C1 segment of cervical spinal cord (tissue), 14 donors: Measurements from ENCODE around the gene NDRG2.
"Not testable (repeated sequence)": the region's sequence is repeated elsewhere in the genome, so short reads cannot be mapped to it uniquely, and the experiment has no call there.

Experiments
- DNase-seq, 14 donors: peaks; one replicate each; lab custom pipeline; 2025; lab: John Stamatoyannopoulos, UW

Gene NDRG2

DNA sequence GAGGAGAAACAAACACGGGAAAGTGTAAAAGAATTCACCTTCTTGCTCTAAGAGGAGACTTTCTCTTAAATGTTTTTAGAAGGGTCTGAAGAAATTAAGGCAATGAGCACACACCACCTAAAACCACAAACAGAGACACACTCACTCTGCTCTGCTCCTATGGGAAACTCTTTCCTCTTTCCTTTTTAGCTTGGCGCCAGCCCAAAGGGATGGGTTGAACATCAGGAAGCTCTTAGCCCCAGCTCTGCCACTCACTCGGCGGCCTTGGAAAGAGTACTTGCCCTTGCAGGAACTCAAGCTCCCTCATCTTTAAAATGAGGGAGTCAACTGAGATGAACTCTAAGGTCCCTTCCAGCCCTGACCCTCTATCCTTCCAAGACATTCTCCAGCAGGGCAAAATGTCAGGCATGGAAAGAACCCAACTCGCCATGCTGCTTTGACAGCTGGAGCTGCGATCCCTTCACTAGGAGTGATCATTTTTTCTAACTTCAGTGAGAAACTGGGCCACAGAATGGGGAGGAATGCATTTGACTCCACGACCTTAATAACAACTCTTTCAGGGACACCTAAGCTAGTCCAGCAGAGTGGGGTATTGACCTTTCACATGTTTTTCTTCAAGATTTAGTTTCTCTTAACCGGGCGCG lies 31.8 kb upstream of the NDRG2 start:
- DNase-seq = no peak

DNA sequence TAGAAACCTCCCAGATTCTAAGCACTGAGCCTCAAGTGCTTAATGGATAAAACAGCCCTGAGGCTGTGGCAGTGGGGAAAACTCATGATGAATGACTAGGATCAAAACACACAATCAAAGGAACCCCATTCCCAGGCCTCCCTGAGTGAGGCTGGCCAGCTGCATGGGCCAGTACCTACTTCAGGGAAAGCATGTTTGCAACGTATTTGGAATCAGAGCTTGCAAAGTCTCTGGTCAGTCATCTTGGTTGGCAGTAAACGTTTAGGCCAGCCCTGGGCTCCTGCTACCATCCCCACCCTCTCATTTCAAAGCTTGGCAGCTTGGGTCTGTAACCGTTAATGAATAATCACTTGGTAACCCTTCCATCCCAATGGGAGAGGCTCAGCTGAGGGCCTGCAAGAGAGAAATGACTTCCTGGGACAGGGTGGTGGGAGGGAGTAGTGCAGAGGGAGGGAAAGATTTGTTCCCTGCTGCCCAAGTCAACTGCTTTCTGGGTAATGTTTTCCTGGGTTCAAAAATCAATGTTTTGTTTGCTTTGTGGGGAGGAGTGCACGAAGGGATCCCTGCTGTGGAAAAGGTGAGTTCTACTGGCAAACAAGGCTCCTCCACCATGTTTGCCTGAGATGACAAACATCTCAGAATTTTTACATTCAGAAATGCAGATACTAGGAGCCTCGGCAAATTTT lies 30.7 kb upstream of the NDRG2 start:
- no peak for DNase-seq

DNA sequence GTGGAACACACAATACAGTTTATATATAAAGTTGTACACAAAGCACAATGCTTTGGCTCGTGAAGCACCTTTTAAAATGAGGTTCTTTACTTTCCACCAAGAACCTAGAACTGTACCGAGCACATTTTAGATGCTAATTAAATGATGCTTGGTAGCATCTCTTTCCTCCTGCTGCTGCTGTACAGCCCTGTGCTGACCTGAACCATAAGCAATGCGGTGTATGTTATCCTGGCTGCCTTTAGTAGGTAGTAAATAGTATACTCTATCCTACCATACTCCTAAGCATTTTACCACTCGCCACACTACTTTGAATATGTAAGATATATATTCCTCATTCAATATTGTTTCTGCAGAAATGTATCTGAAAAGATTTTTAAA lies 29.9 kb upstream of the NDRG2 start:
- no peak for DNase-seq

DNA sequence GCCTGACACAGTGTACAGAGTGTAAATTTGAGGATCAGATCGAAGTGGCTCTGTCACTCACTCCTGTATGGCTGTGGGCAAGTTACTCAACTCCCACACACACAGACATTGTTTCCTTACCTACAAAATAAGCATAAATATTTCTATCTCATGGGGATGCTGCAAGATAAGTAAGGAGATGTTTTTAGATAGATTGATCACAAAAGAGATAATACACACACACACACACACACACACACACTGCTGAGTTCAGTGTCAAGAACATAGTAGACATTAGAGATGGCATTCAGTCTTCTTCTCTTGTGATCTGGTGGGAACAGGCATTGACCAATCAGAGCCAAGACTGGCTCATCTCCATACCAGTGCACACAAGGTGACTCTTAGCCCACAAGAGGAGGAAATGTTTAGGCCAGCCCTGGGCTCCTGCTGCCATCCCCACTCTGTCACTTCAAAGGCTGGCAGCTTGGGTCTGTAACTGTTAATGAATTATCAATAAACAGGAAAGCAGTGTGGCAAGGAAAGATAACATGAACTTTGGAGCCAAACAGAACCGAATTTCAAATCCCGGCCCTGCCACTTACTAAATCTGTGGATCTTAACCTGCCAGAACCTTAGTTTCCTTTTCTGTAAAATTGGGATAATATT lies 29.4 kb upstream of the NDRG2 start:
- no peak for DNase-seq

DNA sequence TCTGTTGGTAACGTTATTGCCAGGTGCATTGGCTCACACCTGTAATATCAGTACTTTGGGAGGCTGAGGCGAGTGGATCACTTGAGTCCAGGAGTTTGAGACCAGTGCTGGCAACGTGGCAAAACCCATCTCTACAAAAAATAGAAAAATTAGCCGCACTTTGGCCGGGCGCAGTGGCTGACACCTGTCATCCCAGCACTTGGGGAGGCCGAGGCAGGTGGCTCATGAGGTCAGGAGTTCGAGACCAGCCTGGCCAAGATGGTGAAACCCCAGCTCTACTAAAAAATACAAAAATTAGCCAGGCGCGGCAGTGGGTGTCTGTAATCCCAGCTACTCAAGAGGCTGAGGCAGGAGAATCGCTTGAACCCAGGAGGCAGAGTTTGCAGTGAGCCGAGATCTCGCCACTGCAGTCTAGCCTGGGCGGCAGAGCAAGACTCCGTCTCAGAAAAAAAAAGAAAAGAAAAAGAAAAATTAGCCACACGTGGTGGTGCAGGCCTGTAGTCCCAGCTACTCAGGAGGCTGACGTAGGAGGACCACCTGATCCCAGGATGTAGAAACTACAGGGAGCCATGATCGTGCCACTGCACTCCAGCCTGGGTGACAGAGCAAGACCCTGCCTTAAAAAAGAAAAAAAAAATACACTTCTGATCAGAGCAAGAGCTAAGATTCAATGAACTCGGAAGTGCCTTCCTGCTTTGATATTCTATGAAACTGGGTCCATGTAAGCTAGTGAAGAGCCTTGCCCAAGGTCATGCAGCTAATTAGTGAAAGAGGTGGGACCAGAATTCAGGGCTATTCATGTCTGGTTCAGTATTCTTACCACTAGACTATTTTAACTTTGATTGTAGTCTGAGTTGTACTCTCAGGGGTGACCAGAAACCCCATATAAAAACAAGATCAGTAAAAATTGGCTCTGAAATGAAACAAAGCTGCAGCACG lies 28.6 kb upstream of the NDRG2 start:
- no peak for DNase-seq

DNA sequence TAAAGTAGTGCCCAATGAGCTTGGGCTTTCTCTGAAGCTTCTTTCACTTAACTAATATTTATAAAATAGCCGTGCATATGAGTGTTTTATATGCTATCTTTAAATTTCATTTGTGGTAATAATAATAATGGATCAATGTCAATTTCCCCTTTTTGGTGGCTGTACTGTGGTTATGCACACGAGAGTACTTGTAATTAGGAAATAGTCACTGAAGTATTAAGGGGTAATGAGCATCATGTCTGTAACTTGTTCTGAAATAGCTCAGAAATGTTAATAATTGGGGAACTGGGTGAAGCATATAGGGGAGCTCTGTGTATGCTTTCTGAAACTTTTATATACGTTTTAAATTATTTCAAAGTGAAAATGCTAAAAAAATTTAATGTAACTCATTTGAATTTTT lies 25.7 kb upstream of the NDRG2 start:
- DNase-seq = no peak

DNA sequence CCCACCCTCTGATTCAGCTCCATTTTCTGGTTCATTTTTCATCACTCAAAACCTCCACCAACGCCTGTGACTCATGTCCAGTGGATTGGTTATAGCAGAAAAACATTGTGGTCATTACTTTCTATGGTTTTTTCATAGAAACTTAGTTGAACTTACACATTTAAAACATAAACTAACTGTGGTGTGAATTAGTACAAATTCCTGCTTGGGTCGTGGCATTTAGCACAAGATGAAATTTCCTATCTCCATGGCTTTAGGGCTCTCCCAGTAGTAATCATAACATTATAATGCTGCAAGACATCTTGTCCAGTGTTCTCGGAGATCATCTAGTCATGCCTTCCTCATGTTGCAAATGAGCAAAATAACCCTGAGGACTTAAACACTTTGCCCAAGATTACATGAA lies 24.4 kb upstream of the NDRG2 start:
- DNase-seq = no peak

DNA sequence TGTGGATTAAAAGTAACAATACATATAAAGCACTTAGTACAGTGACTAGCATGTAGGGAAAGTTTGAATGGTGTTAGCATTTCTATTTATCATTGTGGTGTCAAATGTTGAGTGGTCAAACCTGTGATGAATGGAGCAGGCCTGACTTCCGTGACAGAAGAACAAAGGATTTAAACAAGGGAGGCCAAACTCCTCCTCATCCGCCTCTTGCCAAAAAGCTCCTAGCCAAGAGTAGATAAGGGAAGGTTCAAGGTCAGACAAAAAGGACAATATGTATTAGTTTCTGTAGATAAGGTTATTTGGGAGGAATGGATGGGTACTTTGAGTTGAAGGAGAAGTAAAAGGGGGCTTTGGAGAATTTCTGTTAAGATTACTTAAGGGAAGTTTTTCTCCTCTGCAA lies 23.8 kb upstream of the NDRG2 start:
- no peak for DNase-seq

DNA sequence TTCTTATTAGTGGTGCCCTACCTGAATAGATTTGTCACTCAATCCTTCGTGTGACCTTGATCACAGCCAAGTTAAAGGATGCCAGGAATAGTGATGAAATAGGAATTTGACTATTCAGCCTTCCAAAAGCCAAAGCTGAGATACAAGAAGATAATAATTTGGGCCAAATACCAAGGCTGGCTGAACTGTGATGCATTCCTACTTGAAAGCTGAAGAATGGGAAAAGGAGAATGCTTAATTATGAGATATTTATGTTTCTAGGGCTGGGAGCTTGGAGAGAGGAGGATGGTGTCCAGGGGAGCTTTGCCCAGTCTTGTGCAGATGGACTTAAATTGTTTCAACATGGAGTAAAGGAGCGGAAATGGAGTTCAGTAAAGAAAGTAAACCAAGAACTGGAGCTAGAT lies 22.5 kb upstream of the NDRG2 start:
- DNase-seq = no peak

DNA sequence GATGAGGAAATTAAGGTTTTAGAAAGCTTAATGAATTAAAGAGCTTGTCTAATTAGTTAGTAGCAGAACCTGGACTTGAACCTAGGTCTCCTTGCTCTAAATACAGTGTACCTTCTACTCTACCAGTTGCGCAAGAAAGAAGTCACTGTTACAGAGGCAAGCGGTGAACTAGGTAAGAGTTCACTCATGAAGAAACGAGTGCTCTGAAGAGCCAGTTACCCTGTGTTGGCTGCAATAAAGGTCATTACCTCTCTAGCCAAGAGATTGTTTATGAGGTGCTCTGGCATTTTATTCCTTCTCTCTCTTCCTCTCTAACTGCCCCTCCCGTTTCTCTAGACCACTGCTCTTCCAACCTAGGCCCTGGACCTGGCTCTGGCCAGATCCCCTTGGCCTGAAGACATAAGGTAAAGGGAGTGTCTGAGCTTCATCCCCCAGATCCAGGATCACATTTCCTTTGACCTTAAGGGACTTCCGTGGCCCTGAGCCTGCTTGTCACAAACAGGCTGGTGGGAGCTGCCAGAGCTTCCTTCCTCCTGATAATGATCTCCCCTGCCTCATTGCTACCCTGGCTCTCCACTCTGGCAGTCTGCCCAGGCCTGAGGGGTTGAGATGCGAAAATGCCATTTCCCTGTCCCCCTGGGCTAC lies 19.2 kb upstream of the NDRG2 start:
- DNase-seq = no peak

DNA sequence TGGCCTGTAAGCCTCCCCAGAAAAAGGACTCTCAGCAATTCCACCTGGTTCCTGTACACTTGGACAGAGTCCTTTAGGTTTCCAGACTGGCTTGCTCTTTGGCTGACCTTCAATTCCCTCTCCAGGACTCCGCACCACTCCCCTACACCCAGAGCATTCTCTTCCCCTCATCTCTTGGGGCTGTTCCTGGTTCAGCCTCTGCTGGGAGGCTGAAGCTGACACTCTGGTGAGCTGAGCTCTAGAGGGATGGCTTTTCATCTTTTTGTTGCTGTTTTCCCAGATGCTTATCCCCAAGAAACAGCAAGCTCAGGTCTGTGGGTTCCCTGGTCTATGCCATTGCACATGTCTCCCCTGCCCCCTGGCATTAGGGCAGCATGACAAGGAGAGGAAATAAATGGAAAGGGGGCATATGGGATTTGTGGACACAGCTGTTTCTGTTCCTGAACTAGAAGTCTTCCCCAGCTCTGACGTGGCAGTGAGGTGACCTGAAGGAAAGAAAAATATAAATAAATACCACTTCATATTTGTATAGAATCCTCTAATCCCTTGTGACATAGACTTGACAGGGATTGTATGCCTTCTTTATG lies 18.6 kb upstream of the NDRG2 start:
- no peak for DNase-seq

DNA sequence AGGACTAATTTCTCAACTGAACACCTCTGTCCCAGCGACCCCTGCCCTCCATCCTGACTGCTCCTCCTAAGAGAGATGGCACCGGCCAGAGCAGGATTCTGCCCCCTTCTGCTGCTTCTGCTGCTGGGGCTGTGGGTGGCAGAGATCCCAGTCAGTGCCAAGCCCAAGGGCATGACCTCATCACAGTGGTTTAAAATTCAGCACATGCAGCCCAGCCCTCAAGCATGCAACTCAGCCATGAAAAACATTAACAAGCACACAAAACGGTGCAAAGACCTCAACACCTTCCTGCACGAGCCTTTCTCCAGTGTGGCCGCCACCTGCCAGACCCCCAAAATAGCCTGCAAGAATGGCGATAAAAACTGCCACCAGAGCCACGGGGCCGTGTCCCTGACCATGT lies 18.1 kb upstream of the NDRG2 start:
- DNase-seq = peak in 6 of 14 donors; percentile 14 to 39 (median 26)

DNA sequence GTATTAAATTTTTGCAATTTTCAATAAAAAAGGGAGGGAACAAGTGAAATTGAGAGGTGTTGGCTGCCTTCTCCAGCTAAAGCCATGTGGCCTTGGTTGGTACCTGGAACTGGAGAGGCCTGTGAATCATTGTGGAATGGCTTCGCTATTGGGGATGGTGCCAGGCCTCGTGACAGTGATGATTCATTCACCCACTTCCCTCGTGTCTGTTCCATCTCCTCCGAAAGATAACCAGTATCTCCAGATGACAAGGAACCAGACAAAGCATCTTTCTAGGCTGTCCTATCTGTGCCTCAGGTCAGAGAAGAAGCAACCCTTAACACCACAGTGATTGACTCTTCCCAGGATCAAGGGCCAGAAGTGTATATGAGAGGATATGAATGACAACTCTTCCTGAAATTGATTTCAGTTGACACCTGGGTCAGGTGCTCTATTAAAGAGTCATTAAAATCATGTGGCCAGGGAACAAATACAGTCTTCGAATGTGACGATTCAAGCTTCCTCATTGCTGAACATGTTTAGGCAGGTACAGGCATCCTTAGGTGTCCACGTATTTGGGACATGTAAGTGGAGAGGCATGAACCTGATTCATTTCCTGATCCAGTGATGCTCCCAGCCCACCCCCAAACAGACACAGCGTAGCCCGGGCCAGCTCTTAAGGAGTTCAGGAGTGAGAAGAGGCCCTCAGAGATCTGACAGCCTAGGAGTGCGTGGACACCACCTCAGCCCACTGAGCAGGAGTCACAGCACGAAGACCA lies 17.0 kb upstream of the NDRG2 start, which contains the start of gene RNASE7:
RNASE7 (plus strand) TSS at position 687 of the 758 bp plus-strand sequence. CDS start 631 bp downstream, outside the sequence.
- DNase-seq = peak in 2 of 14 donors; percentile 23 to 30

DNA sequence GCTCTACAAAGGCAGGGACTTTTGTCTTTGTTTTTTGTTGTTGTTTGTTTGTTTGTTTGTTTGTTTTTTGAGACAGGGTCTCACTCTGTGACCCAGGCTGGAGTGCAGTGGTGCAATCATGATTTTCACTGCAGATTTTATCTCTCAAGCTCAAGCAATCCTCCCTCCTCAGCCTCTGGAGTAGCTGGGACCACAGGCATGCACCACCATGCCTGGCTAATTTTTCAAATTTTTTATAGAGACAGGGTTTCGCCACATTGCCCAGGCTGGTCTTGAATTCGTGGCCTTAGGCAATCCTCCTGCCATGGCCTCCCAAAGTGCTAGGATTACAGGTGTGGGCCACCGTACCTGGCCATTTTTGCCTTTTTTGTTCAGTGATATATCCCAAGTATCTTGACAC lies 16.1 kb upstream of the NDRG2 start:
- DNase-seq = not testable (repeated sequence)

DNA sequence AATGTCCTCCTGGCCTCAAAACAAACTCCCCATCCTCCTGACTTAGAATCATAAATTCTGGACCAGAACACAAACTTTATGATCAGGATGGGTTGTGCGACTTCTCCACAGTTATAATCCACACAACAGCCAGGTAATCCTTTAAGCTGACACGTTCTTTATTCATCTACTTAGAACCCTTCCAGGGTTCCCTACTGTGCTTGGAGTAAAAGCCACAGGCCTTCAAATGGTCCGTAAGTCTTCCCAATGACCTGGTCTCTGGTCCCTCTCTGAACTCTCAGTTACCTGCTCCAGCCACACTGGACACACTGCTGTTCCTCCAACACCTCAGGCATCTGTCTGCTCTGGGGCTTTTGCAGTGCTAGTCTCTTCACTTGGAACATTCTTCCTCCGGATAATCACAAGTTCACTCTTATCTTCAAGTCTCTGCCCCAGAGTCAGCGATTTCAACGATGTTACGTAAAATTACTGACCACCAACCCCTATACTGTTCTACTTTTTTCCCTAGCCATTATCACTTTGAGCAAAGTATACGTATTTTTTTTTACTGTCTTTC lies 15.6 kb upstream of the NDRG2 start:
- DNase-seq = no peak

DNA sequence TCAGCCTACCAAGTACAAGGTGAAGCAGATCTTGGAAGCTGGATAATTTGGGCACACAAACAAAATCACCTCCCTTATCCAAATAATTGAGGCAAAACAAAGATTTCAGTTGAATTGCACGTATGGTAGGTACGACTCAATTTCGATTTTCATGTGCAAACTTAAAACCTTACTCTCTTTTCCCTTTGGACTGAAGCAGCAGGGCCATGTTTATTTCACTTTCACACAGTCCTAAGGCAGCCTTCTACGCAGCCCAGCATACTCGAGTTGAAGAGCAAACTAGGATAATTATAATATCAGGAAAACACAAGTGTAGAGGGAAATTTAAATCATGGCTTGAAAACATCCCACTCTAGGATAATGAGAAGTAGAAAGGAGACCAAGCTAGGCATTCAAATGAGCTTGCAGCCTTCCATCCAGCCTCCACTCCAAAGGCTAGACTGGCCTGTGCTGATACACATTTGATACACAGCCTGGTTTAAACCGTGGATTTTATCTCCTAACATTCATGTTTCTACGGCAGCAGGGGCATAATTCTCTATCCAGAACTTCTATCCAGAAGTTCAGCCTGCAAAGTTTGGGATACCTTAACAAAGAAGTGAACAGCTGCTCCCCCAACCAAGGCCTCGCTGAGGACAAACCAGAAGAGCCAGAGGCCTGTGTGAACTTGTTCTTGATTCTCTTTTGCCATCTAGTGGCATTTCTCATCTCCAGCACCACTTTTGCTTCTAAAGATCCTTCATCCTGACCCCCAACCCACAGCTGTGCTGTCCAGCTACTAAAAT lies 14.9 kb upstream of the NDRG2 start:
- peak in 11 of 14 donors; percentile 12 to 56 (median 39) for DNase-seq

DNA sequence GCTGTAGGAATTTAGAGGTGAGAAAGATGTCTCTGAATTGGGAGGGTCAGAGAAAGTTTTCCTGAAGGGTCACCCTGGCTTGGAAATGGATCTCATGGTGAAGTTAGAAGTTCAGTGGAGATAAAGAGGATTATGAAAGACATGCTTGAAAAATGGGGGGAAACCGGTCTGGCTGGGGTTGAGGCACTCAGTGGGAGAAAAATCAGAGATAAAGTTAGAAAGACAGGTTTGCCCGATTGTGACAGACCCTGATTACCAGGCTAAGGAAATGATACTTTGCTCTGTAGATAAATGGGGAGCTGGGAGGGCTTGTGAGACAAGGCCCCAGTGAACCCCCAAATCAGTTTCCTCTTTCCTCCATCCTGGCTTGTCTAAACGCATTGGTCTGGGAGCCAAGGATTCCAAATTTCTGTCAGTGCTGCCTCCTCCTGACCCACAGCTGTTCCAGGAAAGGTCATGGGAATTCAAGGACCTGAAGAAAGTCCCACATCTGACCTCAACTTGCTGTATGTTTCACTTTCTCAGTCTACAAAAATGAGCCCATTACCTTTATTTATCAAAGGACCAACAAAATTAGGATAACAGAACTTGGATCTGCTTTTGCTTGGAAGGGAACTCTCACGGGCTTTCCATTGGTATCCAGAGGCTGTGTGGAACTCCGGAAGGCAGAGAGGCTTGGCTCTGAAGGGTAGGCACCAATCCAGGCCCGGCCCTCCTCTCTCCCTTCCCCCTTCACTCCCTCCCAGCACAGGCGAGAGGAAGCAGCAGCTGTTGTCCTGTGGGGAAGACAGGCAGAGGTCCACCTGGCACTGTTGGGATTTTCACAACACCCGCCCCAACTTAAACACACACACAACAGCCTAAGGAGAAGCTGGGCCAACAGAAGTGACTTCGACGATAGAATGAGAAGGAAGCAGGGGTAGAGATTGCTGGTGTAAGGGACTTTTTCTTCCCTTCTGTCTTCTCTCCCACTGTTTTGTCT lies 13.9 kb upstream of the NDRG2 start:
- DNase-seq = peak in 13 of 14 donors; percentile 20 to 83 (median 68)

DNA sequence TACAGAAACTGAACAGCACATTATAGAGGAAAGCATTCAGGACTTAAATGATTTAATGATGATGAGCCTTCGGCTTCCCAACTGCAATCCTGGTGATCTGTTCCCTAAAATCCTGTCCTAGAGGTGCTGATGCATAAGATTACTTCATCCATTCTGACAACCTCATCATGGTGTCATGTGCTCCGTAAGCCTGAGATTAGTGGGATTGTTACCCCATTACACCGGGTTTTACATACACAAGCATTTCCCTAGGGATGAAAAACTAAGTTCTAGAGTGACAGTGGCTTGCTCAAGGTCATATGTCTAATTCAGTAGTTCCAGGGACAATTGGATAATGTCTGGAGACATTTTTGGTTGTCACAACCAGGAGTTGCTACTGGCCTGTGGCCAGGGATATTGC lies 12.3 kb upstream of the NDRG2 start:
- DNase-seq = no peak
